Natural killer cell (primary cell): ENCODE results near the gene GSTP1. TPM values are rescaled to one million over a fixed set of nuclear protein-coding genes. Genes with fewer than 3 reads are reported as not detected.

ENCODE experiments used
- ATAC-seq, 3 donors: fragments of 150-1000 bp in 2 of 3; fragments of 200-7000 bp in 1 of 3; cut with Tn5 transposase; 1 replicate in 1 of 3; 2 replicates in 2 of 3; pipeline ENCODE4 v1.10.0; 2021; ENCODE audit warnings: mild to moderate bottlenecking in 2 of 3, moderate library complexity in 2 of 3
- DNase-seq, 2 donors: peaks; one replicate each; pipeline versions ENCODE4 v3.0.0 to v3.0.0-alpha.2; 2013 to 2021; ENCODE audit warnings: mixed read lengths in 1 of 2
- H3K27ac ChIP-seq: one replicate; pipeline ENCODE4 v1.5.1; 2013; ENCODE audit warnings: mild to moderate bottlenecking, low read length
- H3K27me3 ChIP-seq: one replicate; pipeline ENCODE4 v1.6.1; 2013; ENCODE audit warnings: low read length; ENCODE audit not compliant: control insufficient read depth, insufficient read depth
- H3K36me3 ChIP-seq: one replicate; pipeline ENCODE4 v1.6.1; 2013; ENCODE audit warnings: low read length; ENCODE audit not compliant: control insufficient read depth, insufficient read depth
- H3K4me1 ChIP-seq: one replicate; pipeline ENCODE4 v1.6.1; 2013; ENCODE audit warnings: low read length; ENCODE audit not compliant: control insufficient read depth, insufficient read depth
- H3K4me3 ChIP-seq: one replicate; pipeline ENCODE4 v1.5.1; 2013; ENCODE audit warnings: low read length
- H3K9me3 ChIP-seq: one replicate; pipeline ENCODE4 v1.6.1; 2013; ENCODE audit warnings: low read length; ENCODE audit not compliant: control insufficient read depth, insufficient read depth
- H3K27ac Mint-ChIP-seq, 2 donors: one replicate each; pipeline ENCODE4 v1.8.0; 2022; ENCODE audit warnings: mild to moderate bottlenecking in 2 of 2, mixed read lengths in 2 of 2, moderate library complexity in 1 of 2
- H3K27me3 Mint-ChIP-seq, 2 donors: one replicate each; pipeline ENCODE4 v1.8.0; 2022; ENCODE audit warnings: low read depth in 2 of 2, mixed read lengths in 2 of 2
- H3K36me3 Mint-ChIP-seq: one replicate; pipeline ENCODE4 v1.8.0; 2022; ENCODE audit warnings: mixed read lengths
- H3K4me1 Mint-ChIP-seq, 2 donors: one replicate each; pipeline ENCODE4 v1.8.0; 2022; ENCODE audit warnings: mixed read lengths in 2 of 2
- H3K4me3 Mint-ChIP-seq: one replicate; pipeline ENCODE4 v1.8.0; 2022; ENCODE audit warnings: mild to moderate bottlenecking, moderate library complexity, mixed read lengths
- H3K9me3 Mint-ChIP-seq, 2 donors: one replicate each; pipeline ENCODE4 v1.8.0; 2022; ENCODE audit warnings: mixed read lengths in 2 of 2
- WGBS: methylation state at CpG from one replicate; pipeline ENCODE4 v1.1.7; 2013; ENCODE audit warnings: missing lambda C conversion rate; ENCODE audit not compliant: insufficient coverage; 5-methylcytosine and 5-hydroxymethylcytosine counted together
- intact Hi-C: fragments of 100-400 bp; cut with micrococcal nuclease; formaldehyde crosslinking; loops from one replicate; pipeline ENCODE4 v1.14.2; 2022
- total RNA-seq, 4 donors: library from RNA; stranded (reverse); fragments of 120-200 nt in 1 of 4; gene quantifications; one replicate each; pipeline versions ENCODE4 v1.2.3 to v1.2.4, GENCODE V29; 2013 to 2022
- TF ChIP-seq, protein P1 (sequence below): fragments of 200-600 bp; IDR thresholded peaks from one replicate; pipeline ENCODE4 v1.8.0; 2022; ENCODE audit warnings: antibody characterized with exemption

The GSTP1 gene
- total RNA-seq, 3 donors from 2014 or later (not counting 1 experiment from before 2014, with no cell fraction given) = 172 to 218 (median 212) TPM

DNA sequence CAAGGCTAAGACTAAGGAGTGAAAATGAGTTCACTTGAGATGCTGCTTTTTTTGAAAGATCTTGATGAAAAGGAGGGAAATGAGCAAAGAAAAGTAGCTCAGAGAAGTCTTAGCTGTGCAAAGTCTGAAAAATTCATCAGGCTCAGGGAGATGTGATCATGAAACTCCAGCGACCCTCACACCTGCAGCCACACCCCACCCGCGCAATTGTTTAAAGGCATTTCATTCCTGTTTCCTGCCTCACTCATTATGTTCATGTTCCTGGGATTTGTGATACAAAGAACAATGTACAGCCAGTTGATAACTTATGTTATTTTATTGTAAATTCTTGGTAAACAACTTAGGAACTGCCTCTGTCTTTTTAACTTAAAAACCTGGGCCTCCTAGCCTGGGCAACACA lies 8.7 kb upstream of the GSTP1 start:
- H3K9me3 ChIP-seq = no peaks in the 10 kb centered on the region
- no peaks in the 10 kb centered on the region for H3K27me3 ChIP-seq
- H3K27ac ChIP-seq = no peak overlapping the region
- whole genome bisulfite sequencing = 40% methylated on average over 1 of the region's 3 CpGs
- no peak overlapping the region for H3K4me3 ChIP-seq
- Mint-ChIP-seq H3K27me3 (peaks cover 0 to 6% of the 10 kb centered on the region in 2 donors), H3K27ac (no peak overlapping the region), H3K36me3 (no peaks in the 10 kb centered on the region), H3K4me1 (peaks cover 11 to 16% of the 10 kb centered on the region in 2 donors), H3K4me3 (no peak overlapping the region), H3K9me3 (no peaks in the 10 kb centered on the region)
- TF ChIP-seq, protein P1, sequence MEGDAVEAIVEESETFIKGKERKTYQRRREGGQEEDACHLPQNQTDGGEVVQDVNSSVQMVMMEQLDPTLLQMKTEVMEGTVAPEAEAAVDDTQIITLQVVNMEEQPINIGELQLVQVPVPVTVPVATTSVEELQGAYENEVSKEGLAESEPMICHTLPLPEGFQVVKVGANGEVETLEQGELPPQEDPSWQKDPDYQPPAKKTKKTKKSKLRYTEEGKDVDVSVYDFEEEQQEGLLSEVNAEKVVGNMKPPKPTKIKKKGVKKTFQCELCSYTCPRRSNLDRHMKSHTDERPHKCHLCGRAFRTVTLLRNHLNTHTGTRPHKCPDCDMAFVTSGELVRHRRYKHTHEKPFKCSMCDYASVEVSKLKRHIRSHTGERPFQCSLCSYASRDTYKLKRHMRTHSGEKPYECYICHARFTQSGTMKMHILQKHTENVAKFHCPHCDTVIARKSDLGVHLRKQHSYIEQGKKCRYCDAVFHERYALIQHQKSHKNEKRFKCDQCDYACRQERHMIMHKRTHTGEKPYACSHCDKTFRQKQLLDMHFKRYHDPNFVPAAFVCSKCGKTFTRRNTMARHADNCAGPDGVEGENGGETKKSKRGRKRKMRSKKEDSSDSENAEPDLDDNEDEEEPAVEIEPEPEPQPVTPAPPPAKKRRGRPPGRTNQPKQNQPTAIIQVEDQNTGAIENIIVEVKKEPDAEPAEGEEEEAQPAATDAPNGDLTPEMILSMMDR = no peak
- ATAC-seq = no peak
- intact Hi-C loops = loop anchor here (5.0 kb wide), 1 partner anchor 32 kb away; the partner anchor contains the start of gene NDUFV1
- H3K36me3 ChIP-seq = no peaks in the 10 kb centered on the region
- peaks cover 15% of the 10 kb centered on the region for H3K4me1 ChIP-seq
- DNase-seq = no peak

DNA sequence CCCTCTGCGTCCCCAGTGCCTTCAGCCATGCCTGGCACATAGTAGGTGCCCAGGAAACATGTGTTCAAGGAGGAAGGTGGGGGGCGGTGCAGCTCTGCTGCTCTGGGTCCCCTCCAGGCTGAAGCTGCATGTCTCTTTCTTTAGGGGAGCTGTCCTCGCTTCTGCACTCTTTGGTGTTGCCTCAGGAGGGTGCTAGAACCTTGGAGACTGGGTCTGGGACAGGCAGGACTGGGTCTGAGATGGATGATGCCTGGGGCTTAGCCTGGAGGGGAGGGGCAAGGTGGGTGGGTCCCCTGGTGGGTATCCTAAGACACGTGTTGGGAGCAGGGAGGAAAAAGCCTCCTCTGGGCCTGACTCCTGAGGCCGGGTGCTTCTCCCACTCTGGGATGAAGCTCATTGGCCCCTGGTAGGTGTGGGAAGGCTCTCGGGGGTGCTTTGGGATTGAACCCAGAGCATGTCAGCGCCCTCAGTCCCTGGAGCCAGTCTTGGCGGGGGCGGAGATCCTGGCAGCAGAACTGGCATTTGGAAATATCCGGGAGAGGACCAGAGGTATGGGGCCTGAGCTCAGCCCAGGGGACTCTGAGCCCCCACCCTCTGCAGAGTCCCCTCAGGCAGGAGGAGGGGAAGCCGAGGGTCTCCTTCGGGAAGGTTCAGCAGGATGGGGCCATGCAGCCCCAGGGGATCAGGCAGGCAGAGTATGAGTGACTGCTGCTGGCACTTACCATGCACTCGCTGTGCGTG lies 6.7 kb upstream of the GSTP1 start:
- H3K4me1 ChIP-seq = peaks cover 19% of the 10 kb centered on the region
- DNase-seq (no peak), ATAC-seq (peak in 1 of 3 donors; percentile 30)
- H3K27ac ChIP-seq = no peak overlapping the region
- no peak overlapping the region for H3K27ac Mint-ChIP-seq
- H3K36me3 Mint-ChIP-seq = no peaks in the 10 kb centered on the region
- H3K36me3 ChIP-seq = no peaks in the 10 kb centered on the region
- intact Hi-C loops = no loop called here
- no peaks in the 10 kb centered on the region for H3K27me3 ChIP-seq
- peaks cover 21 to 28% of the 10 kb centered on the region in 2 donors for H3K4me1 Mint-ChIP-seq
- WGBS = 92% methylated on average over 14 of the region's 14 CpGs
- no peak overlapping the region for H3K4me3 ChIP-seq
- no peaks in the 10 kb centered on the region for H3K9me3 Mint-ChIP-seq
- no peak overlapping the region for H3K4me3 Mint-ChIP-seq
- TF ChIP-seq, protein P1 = no peak
- peaks cover 0 to 4% of the 10 kb centered on the region in 2 donors for H3K27me3 Mint-ChIP-seq
- no peaks in the 10 kb centered on the region for H3K9me3 ChIP-seq

DNA sequence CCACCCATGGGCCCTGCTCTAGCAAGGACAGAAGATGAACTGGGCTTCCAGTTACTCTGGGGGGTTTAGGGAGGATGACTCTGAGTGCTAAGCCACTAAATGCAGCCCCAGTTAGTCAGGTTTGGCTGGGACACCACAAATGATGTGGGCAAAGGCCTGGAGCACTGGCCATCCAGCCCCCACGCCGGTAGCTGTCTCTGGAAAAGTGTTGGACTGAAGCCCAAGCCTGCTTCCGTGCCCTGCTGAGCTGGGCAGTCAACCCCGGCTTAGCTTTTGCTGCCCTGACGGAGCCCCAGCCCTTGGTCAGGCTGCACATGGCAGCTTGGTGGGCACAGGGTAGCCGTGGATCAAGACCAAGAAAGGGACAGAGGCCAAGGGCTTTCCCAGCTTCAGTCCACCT lies 5.7 kb upstream of the GSTP1 start:
- intact Hi-C loops = no loop called here
- Histone ChIP-seq H3K4me3 (no peak overlapping the region), H3K9me3 (no peaks in the 10 kb centered on the region), H3K27me3 (no peaks in the 10 kb centered on the region), H3K4me1 (peaks cover 25% of the 10 kb centered on the region), H3K36me3 (no peaks in the 10 kb centered on the region), H3K27ac (no peak overlapping the region)
- H3K9me3 Mint-ChIP-seq = no peaks in the 10 kb centered on the region
- ATAC-seq (no peak), DNase-seq (no peak)
- H3K27me3 Mint-ChIP-seq = peaks cover 0 to 4% of the 10 kb centered on the region in 2 donors
- H3K27ac Mint-ChIP-seq = no peak overlapping the region
- H3K4me1 Mint-ChIP-seq = peaks cover 31 to 38% of the 10 kb centered on the region in 2 donors
- WGBS = 92% methylated on average over 6 of the region's 6 CpGs
- TF ChIP-seq, protein P1 = no peak
- no peak overlapping the region for H3K4me3 Mint-ChIP-seq
- no peaks in the 10 kb centered on the region for H3K36me3 Mint-ChIP-seq
